CD8-positive, alpha-beta memory T cell (primary cell): Measurements from ENCODE around the gene FOXC1. TPM values are rescaled to one million over a fixed set of nuclear protein-coding genes. Genes with fewer than 3 reads are reported as not detected.
A peak's percentile ranks its signal among the peaks of the same experiment; 100 is the strongest.

Experiments used
- CTCF ChIA-PET: fragments of 350-600 bp; sonication (Branson Sonifier 250); formaldehyde crosslinking; loops from one replicate; lab custom pipeline; 2021; ENCODE audit warnings: antibody characterized with exemption; lab: Charles Lee
- POLR2A ChIA-PET: fragments of 350-600 bp; sonication (Branson Sonifier 250); formaldehyde crosslinking; loops from one replicate; lab custom pipeline; 2021; ENCODE audit warnings: antibody characterized with exemption; lab: Charles Lee
- DNase-seq, 5 donors: peaks; one replicate each; pipeline versions ENCODE4 v3.0.0 to v3.0.0-alpha.2; 2020 to 2022; ENCODE audit warnings: mixed read lengths in 1 of 5
- H3K27ac ChIP-seq: one replicate; pipeline ENCODE4 v1.7.0; 2013; ENCODE audit warnings: low read depth, mild to moderate bottlenecking, low read length, moderate library complexity
- H3K27me3 ChIP-seq: 2 replicates; pipeline ENCODE4 v1.7.0; 2013; ENCODE audit warnings: low read length, mild to moderate bottlenecking; ENCODE audit not compliant: insufficient read depth, poor library complexity, severe bottlenecking
- H3K36me3 ChIP-seq: 2 replicates; pipeline ENCODE4 v1.7.0; 2013; ENCODE audit warnings: mild to moderate bottlenecking, low read length, moderate library complexity; ENCODE audit not compliant: insufficient read depth
- H3K4me1 ChIP-seq: 2 replicates; pipeline ENCODE4 v1.7.0; 2013; ENCODE audit warnings: mild to moderate bottlenecking, low read length, moderate library complexity; ENCODE audit not compliant: insufficient read depth
- H3K4me3 ChIP-seq: 2 replicates; pipeline ENCODE4 v1.7.0; 2013; ENCODE audit warnings: mild to moderate bottlenecking, low read length
- H3K9me3 ChIP-seq: 2 replicates; pipeline ENCODE4 v1.7.0; 2013; ENCODE audit warnings: mild to moderate bottlenecking, low read length
- H3K27ac Mint-ChIP-seq, 8 donors: one replicate each; pipeline ENCODE4 v1.8.0; 2020 to 2021; ENCODE audit warnings: mixed read lengths in 8 of 8, mild to moderate bottlenecking in 6 of 8, inconsistent platforms in 3 of 8, moderate library complexity in 3 of 8
- H3K27me3 Mint-ChIP-seq, 2 donors: one replicate each; pipeline ENCODE4 v1.8.0; 2020 to 2021; ENCODE audit warnings: mixed read lengths in 2 of 2, mild to moderate bottlenecking in 1 of 2, moderate library complexity in 1 of 2
- H3K36me3 Mint-ChIP-seq, 3 donors: one replicate each; pipeline ENCODE4 v1.8.0; 2020 to 2021; ENCODE audit warnings: mixed read lengths in 3 of 3, inconsistent platforms in 1 of 3, mild to moderate bottlenecking in 1 of 3
- H3K4me1 Mint-ChIP-seq, 3 donors: one replicate each; pipeline ENCODE4 v1.8.0; 2020 to 2021; ENCODE audit warnings: mixed read lengths in 3 of 3, inconsistent platforms in 1 of 3, mild to moderate bottlenecking in 1 of 3
- H3K4me3 Mint-ChIP-seq, 7 donors: one replicate each; pipeline ENCODE4 v1.8.0; 2020 to 2021; ENCODE audit warnings: mixed read lengths in 7 of 7, mild to moderate bottlenecking in 6 of 7, moderate library complexity in 4 of 7, inconsistent platforms in 2 of 7
- H3K9me3 Mint-ChIP-seq, 5 donors: one replicate each; pipeline ENCODE4 v1.8.0; 2020 to 2022; ENCODE audit warnings: mixed read lengths in 5 of 5, mild to moderate bottlenecking in 3 of 5, moderate library complexity in 2 of 5, inconsistent platforms in 1 of 5
- polyA plus RNA-seq: library from polyadenylated mRNA; unstranded; fragments of 300-500 nt; fragmentation: Illumina TruSeq; gene quantifications from one replicate; pipeline ENCODE4 v1.2.3, GENCODE V29; 2021
- total RNA-seq, 2 experiments: library from RNA; stranded (reverse); gene quantifications; one replicate each; pipeline ENCODE4 v1.2.3, GENCODE V29; 2021

FOXC1 gene
- total and polyA plus RNA-seq, 3 experiments from 2014 or later, result not detected

GRCh38 chr6:1574083-1574761 lies 35.5 kb upstream of the FOXC1 start:
- Mint-ChIP-seq H3K4me3 (no peak overlapping the region), H3K4me1 (no peaks in the 10 kb centered on the region), H3K9me3 (peaks cover 17 to 22% (median 20%) of the 10 kb centered on the region in 5 donors), H3K27me3 (peaks cover 23 to 53% of the 10 kb centered on the region in 2 donors), H3K27ac (no peak overlapping the region), H3K36me3 (peaks cover 0 to 16% (median 2%) of the 10 kb centered on the region in 3 donors)
- Histone ChIP-seq H3K9me3 (no peaks in the 10 kb centered on the region), H3K27ac (no peak overlapping the region), H3K4me3 (no peak overlapping the region), H3K4me1 (no peaks in the 10 kb centered on the region), H3K27me3 (no peaks in the 10 kb centered on the region), H3K36me3 (no peaks in the 10 kb centered on the region)
- POLR2A ChIA-PET, result no interaction called here
- CTCF ChIA-PET, result interaction anchor here (1.3 kb wide), 1 partner anchor 22 kb away, joined by 5 read pairs; no protein-coding TSS in a partner anchor
- no peak for DNase-seq

GRCh38 chr6:1574890-1575209 lies 34.9 kb upstream of the FOXC1 start:
- POLR2A ChIA-PET, result no interaction called here

GRCh38 chr6:1575210-1576041 lies 34.3 kb upstream of the FOXC1 start:
- CTCF ChIA-PET, result interaction anchor here (1.3 kb wide), 1 partner anchor 21 kb away, joined by 5 read pairs; no protein-coding TSS in a partner anchor

More at GRCh38 chr6:1574890-1575209, 34.9 kb upstream of the FOXC1 start:
- Histone ChIP-seq H3K27ac (no peak overlapping the region), H3K36me3 (no peaks in the 10 kb centered on the region), H3K27me3 (no peaks in the 10 kb centered on the region), H3K9me3 (no peaks in the 10 kb centered on the region), H3K4me1 (no peaks in the 10 kb centered on the region), H3K4me3 (no peak overlapping the region)
- no peaks in the 10 kb centered on the region for H3K4me1 Mint-ChIP-seq
- peaks cover 23 to 54% of the 10 kb centered on the region in 2 donors for H3K27me3 Mint-ChIP-seq
- CTCF ChIA-PET, result interaction anchor here (1.3 kb wide), 1 partner anchor 21 kb away, joined by 5 read pairs; no protein-coding TSS in a partner anchor
- no peak for DNase-seq
- peaks cover 0 to 16% (median 2%) of the 10 kb centered on the region in 3 donors for H3K36me3 Mint-ChIP-seq
- no peak overlapping the region for H3K4me3 Mint-ChIP-seq
- H3K9me3 Mint-ChIP-seq, result peaks cover 17 to 22% (median 20%) of the 10 kb centered on the region in 5 donors
- H3K27ac Mint-ChIP-seq, result no peak overlapping the region

GRCh38 chr6:1576166-1576565 lies 33.5 kb upstream of the FOXC1 start:
- peaks cover 0 to 5% (median 0%) of the 10 kb centered on the region in 3 donors for H3K36me3 Mint-ChIP-seq
- CTCF ChIA-PET, result no interaction called here
- Histone ChIP-seq H3K27me3 (no peaks in the 10 kb centered on the region), H3K4me1 (no peaks in the 10 kb centered on the region), H3K27ac (no peak overlapping the region), H3K4me3 (no peak overlapping the region), H3K36me3 (no peaks in the 10 kb centered on the region), H3K9me3 (no peaks in the 10 kb centered on the region)
- no peaks in the 10 kb centered on the region for H3K4me1 Mint-ChIP-seq
- peak overlapping the region in 1 of 8 donors; percentile 58 for H3K27ac Mint-ChIP-seq
- H3K9me3 Mint-ChIP-seq, result peaks cover 6 to 10% (median 9%) of the 10 kb centered on the region in 5 donors
- no peak for DNase-seq
- H3K4me3 Mint-ChIP-seq, result no peak overlapping the region
- POLR2A ChIA-PET, result no interaction called here
- peaks cover 27 to 50% of the 10 kb centered on the region in 2 donors for H3K27me3 Mint-ChIP-seq

More at GRCh38 chr6:1575210-1576041, 34.3 kb upstream of the FOXC1 start:
- Mint-ChIP-seq H3K4me3 (no peak overlapping the region), H3K36me3 (peaks cover 0 to 12% (median 2%) of the 10 kb centered on the region in 3 donors), H3K4me1 (no peaks in the 10 kb centered on the region), H3K9me3 (peaks cover 13 to 17% (median 17%) of the 10 kb centered on the region in 5 donors), H3K27ac (no peak overlapping the region), H3K27me3 (peaks cover 26 to 55% of the 10 kb centered on the region in 2 donors)
- POLR2A ChIA-PET, result no interaction called here
- no peaks in the 10 kb centered on the region for H3K27me3 ChIP-seq
- no peaks in the 10 kb centered on the region for H3K4me1 ChIP-seq
- DNase-seq, result no peak
- H3K36me3 ChIP-seq, result no peaks in the 10 kb centered on the region
- H3K4me3 ChIP-seq, result no peak overlapping the region
- no peaks in the 10 kb centered on the region for H3K9me3 ChIP-seq
- no peak overlapping the region for H3K27ac ChIP-seq

GRCh38 chr6:1576711-1577110 lies 33.0 kb upstream of the FOXC1 start:
- no peak overlapping the region for H3K4me3 ChIP-seq
- H3K27ac ChIP-seq, result no peak overlapping the region
- H3K36me3 Mint-ChIP-seq, result no peaks in the 10 kb centered on the region
- no peaks in the 10 kb centered on the region for H3K9me3 ChIP-seq
- H3K4me3 Mint-ChIP-seq, result no peak overlapping the region
- no peak for DNase-seq
- no peak overlapping the region for H3K27ac Mint-ChIP-seq
- no peaks in the 10 kb centered on the region for H3K36me3 ChIP-seq
- H3K9me3 Mint-ChIP-seq, result peaks cover under 1 to 4% (median 4%) of the 10 kb centered on the region in 5 donors
- H3K27me3 ChIP-seq, result no peaks in the 10 kb centered on the region
- POLR2A ChIA-PET, result no interaction called here
- CTCF ChIA-PET, result no interaction called here
- peaks cover 24 to 48% of the 10 kb centered on the region in 2 donors for H3K27me3 Mint-ChIP-seq
- H3K4me1 ChIP-seq, result no peaks in the 10 kb centered on the region
- H3K4me1 Mint-ChIP-seq, result no peaks in the 10 kb centered on the region

- Histone ChIP-seq H3K27me3 (no peaks in the 10 kb centered on the region), H3K4me1 (no peaks in the 10 kb centered on the region), H3K9me3 (no peaks in the 10 kb centered on the region), H3K27ac (no peak overlapping the region), H3K4me3 (no peak overlapping the region), H3K36me3 (no peaks in the 10 kb centered on the region)
- Mint-ChIP-seq H3K27ac (no peak overlapping the region), H3K36me3 (no peaks in the 10 kb centered on the region), H3K4me1 (no peaks in the 10 kb centered on the region), H3K9me3 (no peaks in the 10 kb centered on the region), H3K4me3 (peak overlapping the region in 1 of 7 donors; percentile 61), H3K27me3 (peaks cover 21 to 44% of the 10 kb centered on the region in 2 donors)
- POLR2A ChIA-PET, result no interaction called here
- CTCF ChIA-PET, result interaction anchor here (1.0 kb wide), 1 partner anchor 19 kb away, joined by 3 read pairs; no protein-coding TSS in a partner anchor
- no peak for DNase-seq
Observed at GRCh38 chr6:1577146-1577680, 32.5 kb upstream of the FOXC1 start.

GRCh38 chr6:1577896-1578745 lies 31.6 kb upstream of the FOXC1 start:
- Histone ChIP-seq H3K27ac (no peak overlapping the region), H3K9me3 (no peaks in the 10 kb centered on the region), H3K36me3 (no peaks in the 10 kb centered on the region), H3K27me3 (no peaks in the 10 kb centered on the region), H3K4me1 (no peaks in the 10 kb centered on the region), H3K4me3 (no peak overlapping the region)
- no peaks in the 10 kb centered on the region for H3K9me3 Mint-ChIP-seq
- ChIA-PET CTCF (interaction anchor here (1.0 kb wide), 1 partner anchor 18 kb away, joined by 3 read pairs; no protein-coding TSS in a partner anchor), POLR2A (no interaction called here)
- DNase-seq, result no peak
- H3K4me3 Mint-ChIP-seq, result no peak overlapping the region
- no peaks in the 10 kb centered on the region for H3K4me1 Mint-ChIP-seq
- peaks cover 25 to 38% of the 10 kb centered on the region in 2 donors for H3K27me3 Mint-ChIP-seq
- no peak overlapping the region for H3K27ac Mint-ChIP-seq
- H3K36me3 Mint-ChIP-seq, result no peaks in the 10 kb centered on the region
